CD1c-positive myeloid dendritic cell (primary cell): ENCODE measurements around the gene ZFR.
"Not testable (repeated sequence)": the region's sequence is repeated elsewhere in the genome, so short reads cannot be mapped to it uniquely, and the experiment has no call there.

ENCODE experiments used
- DNase-seq: peaks from one replicate; pipeline ENCODE4 v3.0.0-alpha.2; 2016; ENCODE audit errors: extremely low spot score

Gene ZFR

DNA sequence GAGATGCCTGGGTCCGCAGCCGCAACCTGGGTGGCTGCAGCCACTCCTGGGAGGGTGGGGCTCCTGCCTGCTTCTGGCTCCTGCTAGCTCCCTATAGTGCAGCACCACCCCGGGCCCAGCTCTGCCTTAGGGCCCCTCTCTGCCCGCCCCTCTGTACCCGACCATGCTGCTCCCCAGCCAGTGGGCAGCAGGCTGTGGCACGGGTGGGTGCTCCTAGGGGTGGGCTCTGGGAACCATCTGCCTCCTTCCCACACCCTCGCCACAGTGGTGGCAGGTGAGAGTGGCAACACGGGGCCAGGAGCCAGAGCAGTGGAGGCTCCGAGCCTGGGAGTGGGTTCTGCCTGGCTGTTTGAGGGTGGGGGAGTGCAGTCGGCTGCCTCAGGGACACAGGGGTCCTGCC is 124.0 kb downstream of the ZFR start:
- no peak for DNase-seq

DNA sequence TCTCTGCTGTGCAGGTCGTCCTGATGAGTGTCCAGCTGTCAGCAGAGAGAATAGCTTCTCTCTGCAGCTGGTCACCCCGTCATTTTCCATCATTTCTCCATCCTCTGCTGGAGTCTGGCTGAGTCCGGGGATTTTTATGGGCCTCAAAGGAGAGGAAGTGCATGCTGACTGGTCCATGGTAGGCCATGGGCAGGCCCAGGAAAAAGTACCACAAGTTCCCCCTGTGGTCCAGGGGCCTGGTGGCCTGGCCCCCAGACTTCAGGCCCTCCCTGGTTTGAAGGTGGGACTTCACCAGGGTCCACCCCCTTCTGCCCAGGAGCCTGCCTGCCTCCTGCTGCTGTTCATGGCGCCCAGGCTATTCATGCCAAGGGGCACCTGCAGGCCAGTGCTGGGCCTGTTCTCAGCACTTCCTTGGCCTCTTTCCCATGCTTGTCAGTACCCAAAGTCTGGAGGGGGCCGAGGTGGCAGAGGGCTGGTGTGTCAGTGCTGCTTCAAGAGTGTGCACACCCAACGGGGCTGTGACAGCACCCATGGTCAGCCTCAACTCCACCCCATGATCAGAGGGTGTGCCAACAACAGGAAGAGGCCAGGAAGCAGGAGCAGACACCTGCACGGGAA is 124.5 kb downstream of the ZFR start:
- no peak for DNase-seq

DNA sequence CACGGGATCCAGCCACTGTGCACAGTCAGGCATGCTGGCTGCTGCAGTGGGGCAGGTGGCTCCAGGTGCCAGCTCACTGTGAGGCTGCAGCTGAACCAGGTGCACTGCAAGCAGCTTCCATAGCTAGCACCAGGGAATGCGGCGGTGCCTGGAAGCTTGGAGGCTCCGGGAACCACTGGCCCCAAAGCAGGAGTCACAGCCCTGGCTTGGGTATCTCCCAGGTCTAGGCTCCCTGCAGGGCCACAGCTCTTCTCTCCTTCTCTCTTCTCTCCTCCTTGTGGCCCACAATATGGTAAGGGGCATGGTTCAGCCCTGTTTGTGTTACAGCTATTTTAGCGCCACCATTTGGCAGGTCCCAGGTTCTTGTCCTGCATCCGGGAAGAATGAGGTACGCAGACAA is 125.1 kb downstream of the ZFR start:
- DNase-seq = no peak

DNA sequence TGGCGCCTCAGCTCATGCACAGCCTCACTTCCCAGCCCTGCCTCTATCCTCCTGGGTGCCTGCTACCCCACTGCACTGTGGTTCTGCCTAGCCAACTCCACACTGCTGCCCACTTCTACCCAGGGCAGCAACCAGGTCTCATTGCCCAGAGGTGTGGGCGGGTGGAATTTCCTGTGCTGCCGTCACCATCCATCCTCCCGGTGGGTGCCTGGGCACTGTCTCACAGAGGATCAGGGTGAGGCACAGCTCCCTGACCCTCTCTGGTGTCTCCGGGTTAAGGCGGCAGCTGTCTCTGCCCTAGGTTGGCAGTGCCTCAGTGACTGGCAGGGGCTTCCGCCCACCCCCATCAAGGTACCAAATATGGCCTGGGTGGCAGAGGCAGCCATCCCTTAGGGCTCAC is 127.5 kb downstream of the ZFR start:
- DNase-seq = no peak

- no peak for DNase-seq
These were observed 129.1 kb downstream of the ZFR start for GRCh38 chr5:32315221-32316014.

- DNase-seq = no peak
These were observed 129.9 kb downstream of the ZFR start for GRCh38 chr5:32314658-32315057.

- not testable (repeated sequence) for DNase-seq
These were observed 130.4 kb downstream of the ZFR start for GRCh38 chr5:32314152-32314488.

- DNase-seq = peak; percentile 100
These were observed 131.8 kb downstream of the ZFR start, which contains the start of gene MTMR12 for GRCh38 chr5:32312595-32313332. Gene MTMR12, minus strand, starts transcription at chr5:32312939. Its CDS starts 101 bp downstream, at chr5:32312838.

GRCh38 chr5:32312197-32312594 is 132.3 kb downstream of the ZFR start:
- DNase-seq = peak; percentile 31

DNA sequence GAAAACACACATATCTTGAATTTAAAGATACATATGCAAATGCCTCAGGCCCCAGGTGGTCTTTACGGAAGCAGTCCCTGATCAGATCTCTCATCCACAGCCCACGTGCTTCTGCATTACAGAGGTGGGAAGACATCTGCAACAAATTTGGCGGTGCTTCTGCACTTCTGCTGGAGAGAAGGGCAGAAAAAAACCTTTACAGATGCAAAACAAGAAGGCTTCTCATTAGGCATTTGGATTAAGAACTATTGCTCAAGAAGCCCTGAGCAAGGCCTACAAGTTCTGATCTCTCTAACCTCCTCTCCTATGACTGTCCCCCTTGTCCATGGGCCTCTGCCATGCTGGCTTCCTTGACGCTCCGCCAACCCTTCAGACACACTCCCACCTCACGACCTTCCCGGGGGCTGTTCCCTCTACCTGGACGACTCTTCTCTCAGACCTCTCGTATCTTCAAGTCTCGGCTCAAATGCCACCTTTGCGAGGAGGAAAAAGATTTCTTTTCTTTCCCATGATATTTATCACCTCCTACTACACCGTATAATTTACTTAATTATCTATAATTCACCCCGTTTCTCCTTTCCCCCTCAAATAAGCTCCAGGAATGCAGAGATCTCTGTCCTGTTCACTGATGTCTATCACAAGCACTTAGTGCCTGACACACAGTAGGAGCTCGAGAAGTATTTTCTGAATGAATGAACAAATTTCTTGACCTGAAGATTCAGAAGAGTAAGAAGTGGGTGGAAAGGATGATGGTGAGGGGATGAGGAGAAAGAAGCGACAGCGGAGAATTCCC is 132.9 kb downstream of the ZFR start:
- DNase-seq = no peak

- DNase-seq = peak; percentile 51
These were observed 134.8 kb downstream of the ZFR start for GRCh38 chr5:32309761-32310160.

DNA sequence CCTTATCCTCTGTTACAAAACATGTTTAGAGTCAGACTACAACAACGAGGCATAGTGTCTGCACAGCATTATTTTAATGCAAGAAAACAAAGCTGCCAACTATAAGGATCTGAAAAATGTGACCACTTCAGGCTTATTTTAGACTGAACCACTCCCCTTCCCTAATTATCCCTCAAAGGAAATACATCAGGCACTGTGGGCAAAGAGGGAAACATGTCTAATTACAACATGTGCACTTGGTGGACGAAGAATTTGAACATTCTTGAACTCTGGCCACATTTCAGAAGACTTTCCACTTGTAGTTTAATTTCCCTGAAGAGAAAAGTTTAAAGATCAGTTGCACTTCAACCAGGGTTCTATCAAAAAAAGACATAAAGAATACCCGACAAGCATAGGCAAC is 135.6 kb downstream of the ZFR start:
- peak; percentile 72 for DNase-seq

- no peak for DNase-seq
These were observed 136.8 kb downstream of the ZFR start for GRCh38 chr5:32307769-32308194.

DNA sequence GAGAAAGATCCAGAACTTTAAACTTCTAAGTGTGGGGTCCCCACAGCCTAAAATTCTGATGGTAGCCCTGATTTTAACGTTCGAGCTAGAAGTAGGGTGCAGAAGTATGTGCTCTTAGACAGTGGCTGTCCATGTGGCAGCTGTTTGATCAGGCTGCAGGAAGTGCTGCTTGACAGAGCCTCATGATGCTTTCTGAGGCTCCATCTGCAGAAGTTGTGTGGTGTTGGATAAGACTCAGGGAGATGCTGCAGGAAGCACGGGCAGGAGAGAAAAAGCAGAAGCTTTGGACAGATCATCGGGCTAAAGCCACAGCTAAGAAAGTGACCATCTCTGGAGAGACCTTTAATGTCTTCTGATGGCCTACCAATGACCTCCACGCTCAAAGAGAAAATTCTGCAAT is 139.9 kb downstream of the ZFR start:
- DNase-seq = no peak
